A673 (cell line): ENCODE results near the gene EIF5.

Source experiments
- EZH2 ChIP-seq: fragments of 200-600 bp; sonication (generic); IDR thresholded peaks from 2 replicates; pipeline ENCODE4 v1.6.1; 2017; ENCODE audit warnings: borderline replicate concordance, low read depth, mild to moderate bottlenecking, mixed read lengths, antibody characterized with exemption, low read length; ENCODE audit not compliant: poor library complexity, severe bottlenecking
- TF ChIP-seq, protein P1 (sequence below): fragments of 300-800, 200-600 bp; sonication (generic); conservative IDR thresholded peaks from 2 replicates; pipeline ENCODE4 v1.5.1; 2017; ENCODE audit warnings: low read depth, mild to moderate bottlenecking, antibody characterized with exemption, low read length, moderate library complexity, mixed read lengths

DNA sequence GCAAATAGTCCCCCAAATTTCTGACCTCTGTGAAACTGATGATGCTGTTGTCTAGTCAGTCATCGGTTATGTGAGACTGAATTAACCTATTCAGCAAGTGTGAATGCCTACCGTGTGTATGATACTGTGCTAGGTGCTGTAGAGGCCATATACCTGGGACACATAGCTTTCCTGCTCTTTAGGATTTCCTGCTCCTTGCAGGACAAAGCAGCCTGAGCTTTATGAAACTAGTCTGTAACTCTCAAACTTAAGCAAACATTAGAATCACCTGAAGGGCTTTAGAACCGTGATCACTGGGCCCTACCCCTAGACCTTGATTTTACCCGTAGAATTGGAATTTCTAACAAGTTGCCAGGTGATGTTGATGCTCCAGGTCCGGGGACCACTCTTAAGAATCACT lies 58.1 kb downstream of the EIF5 start:
- TF ChIP-seq, protein P1, sequence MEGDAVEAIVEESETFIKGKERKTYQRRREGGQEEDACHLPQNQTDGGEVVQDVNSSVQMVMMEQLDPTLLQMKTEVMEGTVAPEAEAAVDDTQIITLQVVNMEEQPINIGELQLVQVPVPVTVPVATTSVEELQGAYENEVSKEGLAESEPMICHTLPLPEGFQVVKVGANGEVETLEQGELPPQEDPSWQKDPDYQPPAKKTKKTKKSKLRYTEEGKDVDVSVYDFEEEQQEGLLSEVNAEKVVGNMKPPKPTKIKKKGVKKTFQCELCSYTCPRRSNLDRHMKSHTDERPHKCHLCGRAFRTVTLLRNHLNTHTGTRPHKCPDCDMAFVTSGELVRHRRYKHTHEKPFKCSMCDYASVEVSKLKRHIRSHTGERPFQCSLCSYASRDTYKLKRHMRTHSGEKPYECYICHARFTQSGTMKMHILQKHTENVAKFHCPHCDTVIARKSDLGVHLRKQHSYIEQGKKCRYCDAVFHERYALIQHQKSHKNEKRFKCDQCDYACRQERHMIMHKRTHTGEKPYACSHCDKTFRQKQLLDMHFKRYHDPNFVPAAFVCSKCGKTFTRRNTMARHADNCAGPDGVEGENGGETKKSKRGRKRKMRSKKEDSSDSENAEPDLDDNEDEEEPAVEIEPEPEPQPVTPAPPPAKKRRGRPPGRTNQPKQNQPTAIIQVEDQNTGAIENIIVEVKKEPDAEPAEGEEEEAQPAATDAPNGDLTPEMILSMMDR: no peak
- no peak for TF ChIP-seq EZH2
